ENCODE measurements around the gene GGT7.
A peak's percentile ranks its signal among the peaks of the same experiment; 100 is the strongest.
"Not testable (repeated sequence)": the region's sequence is repeated elsewhere in the genome, so short reads cannot be mapped to it uniquely, and the experiment has no call there.

Gene GGT7

GRCh38 chr20:34842143-34842542, 30.5 kb downstream of the GGT7 start:
- no peak for DNase-seq (ENCODE audit: low spot score)

DNA sequence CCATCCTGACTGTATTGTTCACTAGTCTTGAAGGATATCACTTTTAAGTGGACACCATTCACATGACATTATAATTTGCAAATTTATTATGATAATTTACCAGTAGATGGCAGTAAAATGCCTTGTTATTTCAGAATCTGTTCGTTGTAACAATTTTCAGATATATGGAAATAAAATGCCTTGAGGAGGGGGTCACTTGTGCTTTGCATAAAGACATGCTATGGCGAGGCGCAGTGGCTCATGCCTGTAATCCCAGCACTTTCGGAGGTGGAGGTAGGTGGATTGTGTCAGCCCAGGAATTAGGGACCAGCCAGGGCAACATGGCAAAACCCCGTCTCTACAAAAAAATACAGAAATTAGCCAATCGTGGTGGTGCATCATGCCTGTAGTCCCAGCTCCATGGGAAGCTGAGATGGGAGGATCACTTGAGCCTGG, 38.2 kb downstream of the GGT7 start:
- peak; percentile 28 for DNase-seq (ENCODE audit: low spot score)

- no peak for DNase-seq (ENCODE audit: low spot score)
Observed at GRCh38 chr20:34831936-34832335, 40.7 kb downstream of the GGT7 start.

DNA sequence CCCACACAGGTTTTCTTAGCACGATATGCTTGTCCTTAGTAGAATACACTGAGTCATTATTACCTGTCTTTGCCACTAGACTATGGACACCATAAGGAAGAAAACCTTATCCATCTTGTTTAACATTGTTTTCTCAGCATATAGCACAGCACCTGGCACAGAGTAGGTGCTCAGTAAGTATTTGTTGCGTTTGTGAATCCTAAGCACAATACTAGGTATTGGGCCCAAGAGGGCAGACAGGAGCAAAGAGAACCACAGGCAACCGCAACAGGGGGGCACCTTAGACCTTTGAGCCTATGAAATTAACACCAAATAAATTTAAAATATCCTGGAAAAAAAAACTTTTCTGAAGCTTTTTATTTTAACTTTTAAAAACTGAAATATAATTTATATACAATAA, 43.5 kb downstream of the GGT7 start:
- no peak for DNase-seq (ENCODE audit: low spot score)

- DNase-seq (ENCODE audit: low spot score): peak; percentile 89
Observed at GRCh38 chr20:34825530-34826362, 46.9 kb downstream of the GGT7 start, which contains the start of gene NCOA6. Gene NCOA6 (minus strand): TSS chr20:34825651. CDS start chr20:34782355, 43,296 bp downstream.

- DNase-seq (ENCODE audit: low spot score): peak; percentile 78
Observed at GRCh38 chr20:34824806-34825529, 47.7 kb downstream of the GGT7 start.

- peak; percentile 66 for DNase-seq (ENCODE audit: low spot score)
Observed at GRCh38 chr20:34824452-34824805, 48.2 kb downstream of the GGT7 start.

- DNase-seq (ENCODE audit: low spot score): no peak
Observed at GRCh38 chr20:34824026-34824425, 48.6 kb downstream of the GGT7 start.

GRCh38 chr20:34820805-34821578, 51.7 kb downstream of the GGT7 start:
- DNase-seq (ENCODE audit: low spot score): no peak

- DNase-seq (ENCODE audit: low spot score): no peak
Observed at GRCh38 chr20:34817801-34818200, 54.9 kb downstream of the GGT7 start.

DNA sequence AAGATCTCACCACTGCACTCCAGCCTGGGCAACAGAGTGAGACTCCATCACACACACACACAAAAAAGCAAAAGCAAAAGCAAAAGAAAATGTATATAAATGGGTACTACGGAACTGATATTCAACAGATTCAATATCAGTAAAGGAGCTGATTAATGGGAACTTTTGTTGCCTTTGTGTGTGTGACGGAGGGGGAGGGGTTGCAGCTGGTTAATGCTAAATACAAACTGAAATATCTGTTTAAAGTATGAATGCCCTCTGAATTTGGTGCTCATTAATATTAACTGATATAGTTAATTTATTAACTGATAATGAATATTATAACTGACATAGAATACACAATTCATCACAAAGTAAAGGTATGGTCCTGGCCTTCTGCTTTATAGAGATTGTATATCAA, 55.6 kb downstream of the GGT7 start:
- DNase-seq (ENCODE audit: low spot score): no peak

DNA sequence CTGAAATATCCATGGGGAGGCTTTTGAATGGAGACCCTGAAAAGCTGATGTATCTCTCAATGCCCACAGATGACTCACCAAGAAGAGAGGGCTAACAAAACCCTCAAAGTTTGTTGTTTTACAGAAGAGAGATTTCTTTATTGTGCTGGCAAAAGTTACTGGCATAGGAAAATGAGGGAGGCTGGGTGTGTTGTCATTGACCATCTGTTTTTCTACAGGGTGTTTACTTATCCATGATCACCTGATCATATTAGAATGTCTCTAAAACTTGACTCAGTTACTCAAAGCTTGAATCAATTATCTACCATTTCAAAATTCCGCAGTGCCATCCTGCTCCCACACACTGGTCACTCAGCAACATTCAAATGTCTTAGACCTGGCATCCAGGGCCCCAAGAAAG, 57.0 kb downstream of the GGT7 start:
- no peak for DNase-seq (ENCODE audit: low spot score)

DNA sequence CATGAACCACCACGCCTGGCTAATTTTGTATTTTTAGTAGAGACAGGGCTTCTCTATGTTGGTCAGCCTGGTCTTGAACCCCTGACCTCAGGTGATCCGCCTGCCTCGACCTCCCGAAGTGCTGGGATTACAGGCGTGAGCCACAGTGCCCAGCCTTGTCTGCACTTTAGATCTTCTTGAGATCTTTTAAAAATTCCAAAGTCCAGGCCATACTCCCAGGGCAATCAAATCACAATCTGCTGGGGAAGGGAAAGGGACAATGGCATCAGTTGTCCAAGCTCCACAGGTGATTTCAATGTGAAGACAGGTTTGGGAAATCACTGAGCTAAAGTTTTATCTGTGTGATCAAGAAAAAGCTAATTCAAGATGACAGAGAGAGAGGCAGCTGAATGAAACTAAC, 64.1 kb downstream of the GGT7 start:
- DNase-seq (ENCODE audit: low spot score): no peak

DNA sequence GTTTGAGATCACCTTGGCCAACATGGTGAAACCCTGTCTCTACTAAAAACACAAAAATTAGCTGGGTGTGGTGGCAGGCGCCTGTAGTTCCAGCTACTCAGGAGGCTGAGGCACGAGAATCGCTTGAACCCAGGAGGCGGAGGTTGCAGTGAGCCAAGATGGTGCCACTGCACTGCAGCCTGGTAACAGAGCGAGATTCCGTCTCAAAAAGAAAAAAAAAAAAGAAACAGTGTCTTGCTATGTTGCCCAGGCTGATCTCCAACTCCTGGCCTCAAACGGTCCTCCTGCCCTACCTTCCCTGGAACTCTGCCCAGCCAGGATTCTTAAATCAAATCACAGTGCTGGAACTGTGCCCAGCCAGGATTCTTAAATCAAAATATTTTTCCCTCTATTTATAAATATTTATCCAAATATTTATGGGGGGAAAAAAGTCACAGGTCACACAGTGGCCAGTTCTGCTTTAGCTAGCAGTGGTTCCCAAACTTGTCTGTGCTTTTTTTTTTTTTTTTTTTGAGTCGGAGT, 64.7 kb downstream of the GGT7 start:
- DNase-seq (ENCODE audit: low spot score): not testable (repeated sequence)

DNA sequence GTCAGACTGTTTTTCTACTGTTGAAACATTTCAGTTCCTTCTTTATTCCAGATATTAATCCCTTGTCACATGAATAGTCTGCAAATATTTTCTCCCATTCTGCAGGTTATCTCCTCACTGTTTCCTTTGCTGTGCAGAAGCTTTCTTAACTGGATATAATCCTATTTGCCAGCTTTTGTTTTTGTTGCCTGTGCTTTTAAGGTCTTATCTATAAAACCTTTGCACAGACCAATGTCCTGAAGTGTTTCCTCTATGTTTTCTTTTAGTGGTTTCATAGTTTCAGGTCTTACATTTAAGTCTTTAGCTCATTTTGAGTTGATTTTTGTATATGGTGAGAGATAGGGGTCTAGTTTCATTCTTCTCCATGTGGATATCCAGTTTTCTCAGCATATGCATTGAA, 66.4 kb downstream of the GGT7 start:
- no peak for DNase-seq (ENCODE audit: low spot score)

GRCh38 chr20:34798871-34799270, 73.8 kb downstream of the GGT7 start:
- DNase-seq (ENCODE audit: low spot score): no peak

DNA sequence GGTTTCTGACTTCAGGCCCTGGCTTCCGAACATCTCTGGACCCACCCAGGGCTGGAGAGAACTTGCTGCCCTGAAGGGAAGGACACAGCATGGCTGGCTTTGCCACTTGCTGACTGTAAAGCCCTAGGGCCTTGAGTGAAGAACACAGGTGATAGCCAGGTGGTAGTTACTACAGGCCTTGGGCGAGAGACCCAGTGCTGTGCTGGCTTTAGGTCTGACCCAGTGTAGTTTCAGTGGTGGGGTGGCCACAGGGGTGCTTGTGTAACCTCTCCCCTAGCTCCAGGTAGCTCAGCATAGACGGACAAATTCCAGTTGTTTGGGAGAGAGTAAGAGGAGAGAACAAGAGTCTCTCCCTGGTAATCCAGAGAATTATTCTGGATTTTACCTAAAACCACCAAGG, 74.3 kb downstream of the GGT7 start:
- DNase-seq (ENCODE audit: low spot score): no peak

DNA sequence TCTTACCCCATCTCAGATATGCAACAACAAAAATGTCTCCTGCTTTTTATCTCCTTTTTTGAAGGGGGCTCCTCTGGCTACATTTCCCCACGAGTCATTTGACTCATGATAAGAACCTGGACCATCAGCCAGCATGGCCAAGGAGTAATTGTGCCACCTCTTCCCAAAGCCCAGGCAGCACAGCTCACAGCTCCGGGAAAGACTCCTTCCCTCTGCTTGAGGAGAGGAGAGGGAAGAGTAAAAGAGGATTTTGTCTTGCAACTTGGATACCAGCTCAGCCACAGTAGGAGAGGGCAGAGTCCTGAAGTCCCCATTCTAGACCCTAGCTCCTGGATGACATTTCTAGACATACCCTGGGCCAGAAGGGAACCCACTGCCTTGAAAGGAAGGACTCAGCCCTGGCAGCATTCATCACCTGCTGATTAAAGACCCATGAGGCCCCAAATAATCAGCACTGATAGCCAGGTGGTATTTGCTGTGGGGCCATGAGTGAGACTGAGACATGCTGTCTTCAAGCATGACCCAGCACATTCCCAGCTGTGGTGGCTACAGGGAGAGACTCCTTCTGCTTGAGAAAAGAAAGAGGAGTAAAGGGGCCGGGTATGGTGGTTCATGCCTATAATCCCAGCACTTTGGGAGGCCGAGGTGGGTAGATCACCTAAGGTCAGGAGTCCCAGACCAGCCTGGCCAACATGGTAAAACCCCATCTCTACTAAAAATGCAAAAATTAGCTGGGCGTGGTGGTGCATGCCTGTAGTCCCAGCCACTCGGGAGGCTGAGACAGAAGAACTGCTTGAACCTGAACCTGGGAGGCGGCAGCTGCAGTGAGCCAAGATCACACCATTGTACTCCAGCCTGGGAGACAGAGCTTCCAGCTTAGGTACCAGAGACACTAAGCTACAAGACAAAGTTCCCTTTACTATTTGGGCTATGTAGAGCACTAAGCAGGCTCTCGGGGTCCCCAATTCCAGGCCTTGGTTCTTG, 75.4 kb downstream of the GGT7 start:
- DNase-seq (ENCODE audit: low spot score): no peak

Measured in germinal center (tissue), 1 donor.